HCT116 (cell line): ENCODE measurements around the gene SAMD4A. TPM values are rescaled to one million over a fixed set of nuclear protein-coding genes. Genes with fewer than 3 reads are reported as not detected.

Source experiments
- ATAC-seq: fragments of 200-7000 bp; cut with Tn5 transposase; 2 replicates; pipeline ENCODE4 v1.9.1; 2020; ENCODE audit warnings: mild to moderate bottlenecking, moderate library complexity
- BruUV-seq: library from RNA; stranded (reverse); fragments of 400-500 nt; replicated peaks from 2 replicates; lab custom pipeline; 2021; lab: Mats Ljungman, UMichigan
- CTCF ChIA-PET: fragments of 300-600 bp; sonication (Branson Sonifier 250); formaldehyde crosslinking; loops from one replicate; lab custom pipeline; 2021; ENCODE audit warnings: antibody characterized with exemption; lab: Charles Lee
- POLR2A ChIA-PET: fragments of 300-600, 350-600 bp; sonication (Branson Sonifier 250); formaldehyde crosslinking; loops from one replicate; lab custom pipeline; 2021; ENCODE audit warnings: antibody characterized with exemption; lab: Charles Lee
- RAD21 ChIA-PET, 2 experiments: fragments of 300-600 bp; sonication (Branson Sonifier 250); formaldehyde crosslinking; loops; one replicate each; lab custom pipeline; 2023; ENCODE audit warnings: low total read pairs in 2 of 2; ENCODE audit not compliant: uncharacterized antibody in 2 of 2, unreplicated experiment in 2 of 2, low non-redundant PET in 1 of 2; lab: Charles Lee
- DNase-seq: peaks from one replicate; pipeline ENCODE4 v3.0.0-alpha.2; 2010; ENCODE audit warnings: low read depth, low spot score
- H2AFZ ChIP-seq: fragments of 200-600 bp; shearing (Covaris generic), sonication (generic); 2 replicates; pipeline ENCODE4 v1.6.1; 2017; ENCODE audit warnings: low read depth, mixed run types, mixed read lengths, antibody characterized with exemption, low read length; ENCODE audit not compliant: poor library complexity, severe bottlenecking
- H3K27ac ChIP-seq: 2 replicates; pipeline ENCODE4 v1.5.1; 2012; ENCODE audit warnings: low read depth, low read length
- H3K27me3 ChIP-seq: fragments of 200-600 bp; sonication (generic); 2 replicates; pipeline ENCODE4 v1.6.1; 2016; ENCODE audit warnings: mixed run types, low read length, mixed read lengths; ENCODE audit not compliant: insufficient read depth
- H3K36me3 ChIP-seq, 2 experiments: fragments of 200-500 bp in 1 of 2; fragments of 200-600 bp in 1 of 2; sonication (Bioruptor generic) in 1 of 2; sonication (generic) in 1 of 2; 2 replicates each; pipeline versions ENCODE4 v1.5.1 to v1.6.1; 2014 to 2016; ENCODE audit warnings: low read length in 2 of 2, inconsistent platforms in 1 of 2, mixed read lengths in 1 of 2, mixed run types in 1 of 2; ENCODE audit not compliant: insufficient read depth in 2 of 2, control insufficient read depth in 1 of 2
- H3K4me1 ChIP-seq, 2 experiments: fragments of 200-600 bp in 1 of 2; sonication (generic) in 1 of 2; 2 replicates each; pipeline versions ENCODE4 v1.5.1 to v1.6.1; 2012 to 2017; ENCODE audit warnings: low read length in 2 of 2, inconsistent platforms in 1 of 2, mild to moderate bottlenecking in 1 of 2, mixed read lengths in 1 of 2, mixed run types in 1 of 2, moderate library complexity in 1 of 2; ENCODE audit not compliant: insufficient read depth in 2 of 2, control insufficient read depth in 1 of 2
- H3K4me2 ChIP-seq: fragments of 200-600 bp; sonication (generic); 2 replicates; pipeline ENCODE4 v1.6.1; 2017; ENCODE audit warnings: mixed run types, low read length, mixed read lengths
- H3K4me3 ChIP-seq, 2 experiments: fragments of 200-600 bp in 1 of 2; sonication (generic) in 1 of 2; replicated peaks in 1 of 2; 2 replicates each; pipeline ENCODE4 v1.5.1; 2011 to 2016; ENCODE audit warnings: low read length in 2 of 2, control low read depth in 1 of 2, low read depth in 1 of 2, mild to moderate bottlenecking in 1 of 2, mixed read lengths in 1 of 2, mixed run types in 1 of 2
- H3K79me2 ChIP-seq: fragments of 200-600 bp; sonication (generic); 2 replicates; pipeline ENCODE4 v1.6.1; 2017; ENCODE audit warnings: mild to moderate bottlenecking, mixed run types, low read length, moderate library complexity, mixed read lengths; ENCODE audit not compliant: insufficient read depth
- H3K9ac ChIP-seq: fragments of 200-600 bp; sonication (generic); 2 replicates; pipeline ENCODE4 v1.6.1; 2016; ENCODE audit warnings: low read length, mixed read lengths
- H3K9me2 ChIP-seq: fragments of 200-600 bp; sonication (generic), shearing (Covaris generic); 2 replicates; pipeline ENCODE4 v1.6.1; 2017; ENCODE audit warnings: mixed run types, mild to moderate bottlenecking, moderate library complexity; ENCODE audit not compliant: insufficient read depth
- H3K9me3 ChIP-seq, 2 experiments: fragments of 200-500 bp in 1 of 2; fragments of 200-600 bp in 1 of 2; sonication (Bioruptor generic) in 1 of 2; sonication (generic) in 1 of 2; 2 replicates each; pipeline ENCODE4 v1.6.1; 2014 to 2017; ENCODE audit warnings: low read length in 2 of 2, mixed read lengths in 2 of 2, inconsistent platforms in 1 of 2, low read depth in 1 of 2, mild to moderate bottlenecking in 1 of 2, mixed run types in 1 of 2, moderate library complexity in 1 of 2; ENCODE audit not compliant: control insufficient read depth in 1 of 2, insufficient read depth in 1 of 2
- H4K20me1 ChIP-seq: fragments of 200-600 bp; sonication (generic), shearing (Covaris generic); 2 replicates; pipeline ENCODE4 v1.6.1; 2017; ENCODE audit warnings: mixed run types, mild to moderate bottlenecking, moderate library complexity; ENCODE audit not compliant: insufficient read depth
- CEBPB ChIP-seq: IDR thresholded peaks from 2 replicates; pipeline ENCODE4 v1.6.1; 2012; ENCODE audit warnings: low read depth
- EGR1 ChIP-seq: IDR thresholded peaks from 2 replicates; pipeline ENCODE4 v1.6.1; 2012; ENCODE audit warnings: low read depth
- EZH2phosphoT487 ChIP-seq: fragments of 200-600 bp; IDR thresholded peaks from 2 replicates; pipeline ENCODE4 v1.6.1; 2018; ENCODE audit warnings: antibody characterized with exemption, borderline replicate concordance
- JUND ChIP-seq: IDR thresholded peaks from 2 replicates; pipeline ENCODE4 v1.6.1; 2012
- SP1 ChIP-seq: IDR thresholded peaks from 2 replicates; pipeline ENCODE4 v1.6.1; 2012; ENCODE audit warnings: low read depth
- TCF7L2 ChIP-seq: IDR thresholded peaks from 2 replicates; pipeline ENCODE4 v1.7.0; 2011; ENCODE audit warnings: borderline replicate concordance, inconsistent platforms; ENCODE audit not compliant: insufficient read depth, insufficient read length; ENCODE audit errors: extremely low read depth
- YY1 ChIP-seq: IDR thresholded peaks from 2 replicates; pipeline ENCODE4 v1.6.1; 2011; ENCODE audit warnings: low read length, low read depth, moderate library complexity, mild to moderate bottlenecking; ENCODE audit not compliant: insufficient replicate concordance; ENCODE audit errors: extremely low read depth
- intact Hi-C: fragments of 100-400 bp; cut with micrococcal nuclease; formaldehyde crosslinking; loops from 2 replicates; pipeline ENCODE4 v1.10.0; 2022
- total RNA-seq: library from RNA; stranded (reverse); gene quantifications from one replicate; pipeline ENCODE4 v1.2.1, GENCODE V29; 2021; ENCODE audit not compliant: unreplicated experiment
- TF ChIP-seq, protein P1 (sequence below): IDR thresholded peaks from 2 replicates; pipeline ENCODE4 v1.6.1; 2011; ENCODE audit warnings: mild to moderate bottlenecking, low read length, moderate library complexity; ENCODE audit not compliant: insufficient replicate concordance; ENCODE audit errors: extremely low read depth

The SAMD4A gene
- total RNA-seq, 1 experiment from 2014 or later, result 9.0 TPM

- DNase-seq (no peak), ATAC-seq (no peak)
- Histone ChIP-seq H3K4me2 (no peak overlapping the region), H4K20me1 (no peaks in the 10 kb centered on the region), H3K4me3 (no peak overlapping the region), H3K4me1 (peaks cover 16 to 17% of the 10 kb centered on the region in 2 experiments; a peak in 2 of 4 replicates), H3K9ac (no peak overlapping the region), H3K27ac (no peak overlapping the region), H3K79me2 (no peaks in the 10 kb centered on the region), H2AFZ (no peak overlapping the region), H3K36me3 (no peaks in the 10 kb centered on the region), H3K27me3 (no peaks in the 10 kb centered on the region), H3K9me2 (no peaks in the 10 kb centered on the region), H3K9me3 (no peaks in the 10 kb centered on the region)
- no peak for TF ChIP-seq CEBPB
- no peak for TF ChIP-seq YY1
- TF ChIP-seq EGR1, result no peak
- TF ChIP-seq, protein P1, sequence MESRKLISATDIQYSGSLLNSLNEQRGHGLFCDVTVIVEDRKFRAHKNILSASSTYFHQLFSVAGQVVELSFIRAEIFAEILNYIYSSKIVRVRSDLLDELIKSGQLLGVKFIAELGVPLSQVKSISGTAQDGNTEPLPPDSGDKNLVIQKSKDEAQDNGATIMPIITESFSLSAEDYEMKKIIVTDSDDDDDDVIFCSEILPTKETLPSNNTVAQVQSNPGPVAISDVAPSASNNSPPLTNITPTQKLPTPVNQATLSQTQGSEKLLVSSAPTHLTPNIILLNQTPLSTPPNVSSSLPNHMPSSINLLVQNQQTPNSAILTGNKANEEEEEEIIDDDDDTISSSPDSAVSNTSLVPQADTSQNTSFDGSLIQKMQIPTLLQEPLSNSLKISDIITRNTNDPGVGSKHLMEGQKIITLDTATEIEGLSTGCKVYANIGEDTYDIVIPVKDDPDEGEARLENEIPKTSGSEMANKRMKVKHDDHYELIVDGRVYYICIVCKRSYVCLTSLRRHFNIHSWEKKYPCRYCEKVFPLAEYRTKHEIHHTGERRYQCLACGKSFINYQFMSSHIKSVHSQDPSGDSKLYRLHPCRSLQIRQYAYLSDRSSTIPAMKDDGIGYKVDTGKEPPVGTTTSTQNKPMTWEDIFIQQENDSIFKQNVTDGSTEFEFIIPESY, result no peak
- no peak for TF ChIP-seq TCF7L2
- TF ChIP-seq EZH2phosphoT487, result no peak
- TF ChIP-seq JUND, result no peak
- no peak for TF ChIP-seq SP1
- POLR2A ChIA-PET, result no interaction called here
- RAD21 ChIA-PET, result no interaction called here
- no TSS peak for BruUV-seq
- CTCF ChIA-PET, result no interaction called here
- intact Hi-C loops, result no loop called here
These were observed 93.7 kb downstream of the SAMD4A start for GRCh38 chr14:54660604-54661111.
